HEK293 (cell line): ENCODE measurements around the gene GANAB.
"Not testable (repeated sequence)": the region's sequence is repeated elsewhere in the genome, so short reads cannot be mapped to it uniquely, and the experiment has no call there.

ENCODE experiments used
- CTCF ChIA-PET: fragments of 350-600 bp; formaldehyde crosslinking; extraction: SDS; loops from one replicate; lab custom pipeline; 2021; ENCODE audit warnings: antibody characterized with exemption; lab: Yijun Ruan, JAX
- POLR2A ChIA-PET: fragments of 300-600 bp; formaldehyde crosslinking; extraction: SDS; loops from one replicate; lab custom pipeline; 2020; ENCODE audit warnings: antibody characterized with exemption, inconsistent platforms; lab: Yijun Ruan, JAX
- H3K27ac ChIP-seq: fragments of 200-500 bp; sonication (Bioruptor generic); 2 replicates; pipeline ENCODE4 v1.5.1; 2014; ENCODE audit warnings: low read depth, low read length, control low read depth, inconsistent platforms; ENCODE audit errors: extremely low read depth
- H3K36me3 ChIP-seq, 2 experiments: fragments of 200-500 bp in 1 of 2; sonication (Bioruptor generic) in 1 of 2; 1 replicate in 1 of 2; 2 replicates in 1 of 2; pipeline ENCODE4 v1.5.1; 2014 to 2017; ENCODE audit warnings: inconsistent platforms in 2 of 2, low read length in 2 of 2; ENCODE audit not compliant: control insufficient read depth in 2 of 2, insufficient read depth in 1 of 2
- H3K4me1 ChIP-seq: fragments of 200-500 bp; sonication (Bioruptor generic); 2 replicates; pipeline ENCODE4 v1.5.1; 2014; ENCODE audit warnings: mild to moderate bottlenecking, low read length, inconsistent platforms; ENCODE audit not compliant: control insufficient read depth, insufficient read depth
- H3K4me3 ChIP-seq: 2 replicates; pipeline ENCODE4 v1.5.1; 2011; ENCODE audit warnings: low read depth, mild to moderate bottlenecking, control low read depth, low read length, moderate library complexity
- H3K9me3 ChIP-seq: fragments of 200-500 bp; sonication (Bioruptor generic); 2 replicates; pipeline ENCODE4 v1.5.1; 2014; ENCODE audit warnings: low read depth, low read length, inconsistent platforms; ENCODE audit not compliant: control insufficient read depth, insufficient read depth
- GFI1B ChIP-seq: fragments of 450-650 bp; formaldehyde crosslinking; IDR thresholded peaks from 2 replicates; pipeline ENCODE4 v1.5.1; 2016; ENCODE audit warnings: missing biosample characterization, missing genetic modification characterization
- KLF1 ChIP-seq: fragments of 450-650 bp; formaldehyde crosslinking; IDR thresholded peaks from 2 replicates; pipeline ENCODE4 v1.5.1; 2016; ENCODE audit warnings: missing biosample characterization, missing genetic modification characterization
- PRDM4 ChIP-seq: fragments of 450-650 bp; formaldehyde crosslinking; IDR thresholded peaks from 2 replicates; pipeline ENCODE4 v1.5.1; 2017; ENCODE audit warnings: missing biosample characterization, missing genetic modification characterization
- SETDB1 ChIP-seq: IDR thresholded peaks from one replicate; pipeline ENCODE4 v1.6.1; 2017; ENCODE audit warnings: mild to moderate bottlenecking, low read length, moderate library complexity, mixed read lengths; ENCODE audit not compliant: insufficient read length
- ZBTB10 ChIP-seq: fragments of 450-650 bp; formaldehyde crosslinking; IDR thresholded peaks from 2 replicates; pipeline ENCODE4 v1.5.1; 2016; ENCODE audit warnings: missing biosample characterization, missing genetic modification characterization
- ZNF138 ChIP-seq: fragments of 450-650 bp; formaldehyde crosslinking; IDR thresholded peaks from 2 replicates; pipeline ENCODE4 v1.5.1; 2016; ENCODE audit warnings: missing biosample characterization, missing genetic modification characterization, borderline replicate concordance
- ZNF157 ChIP-seq: fragments of 450-650 bp; formaldehyde crosslinking; IDR thresholded peaks from 2 replicates; pipeline ENCODE4 v1.5.1; 2016; ENCODE audit warnings: missing biosample characterization, missing genetic modification characterization
- ZNF169 ChIP-seq: fragments of 450-650 bp; formaldehyde crosslinking; IDR thresholded peaks from 2 replicates; pipeline ENCODE4 v1.5.1; 2016; ENCODE audit warnings: missing biosample characterization, missing genetic modification characterization
- ZNF26 ChIP-seq: fragments of 450-650 bp; formaldehyde crosslinking; IDR thresholded peaks from 2 replicates; pipeline ENCODE4 v1.5.1; 2016; ENCODE audit warnings: missing biosample characterization, missing genetic modification characterization
- ZNF274 ChIP-seq, 2 experiments: fragments of 200-500 bp in 1 of 2; fragments of 450-650 bp in 1 of 2; sonication (Bioruptor generic) in 1 of 2; formaldehyde crosslinking in 1 of 2; IDR thresholded peaks; 2 replicates each; pipeline versions ENCODE4 v1.5.1 to v1.6.1; 2014 to 2016; ENCODE audit warnings: borderline replicate concordance in 1 of 2, inconsistent platforms in 1 of 2, low read length in 1 of 2, missing biosample characterization in 1 of 2, missing genetic modification characterization in 1 of 2
- ZNF391 ChIP-seq: fragments of 450-650 bp; formaldehyde crosslinking; IDR thresholded peaks from 2 replicates; pipeline ENCODE4 v1.5.1; 2016; ENCODE audit warnings: low read depth, missing biosample characterization, missing genetic modification characterization, borderline replicate concordance
- ZNF776 ChIP-seq: fragments of 450-650 bp; formaldehyde crosslinking; IDR thresholded peaks from 2 replicates; pipeline ENCODE4 v1.5.0; 2017; ENCODE audit warnings: missing biosample characterization, missing genetic modification characterization, borderline replicate concordance
- ZNF837 ChIP-seq: fragments of 450-650 bp; formaldehyde crosslinking; IDR thresholded peaks from 2 replicates; pipeline ENCODE4 v1.5.1; 2016; ENCODE audit warnings: missing biosample characterization, missing genetic modification characterization
- TF ChIP-seq, protein P1 (sequence below): fragments of 450-650 bp; formaldehyde crosslinking; IDR thresholded peaks from 2 replicates; pipeline ENCODE4 v1.5.1; 2016; ENCODE audit warnings: missing biosample characterization, missing genetic modification characterization
- TF ChIP-seq, protein P2 (sequence below): fragments of 450-650 bp; formaldehyde crosslinking; IDR thresholded peaks from 2 replicates; pipeline ENCODE4 v1.5.1; 2016; ENCODE audit warnings: missing biosample characterization, missing genetic modification characterization

The GANAB gene

GRCh38 chr11:62621027-62621566 is 25.3 kb downstream of the GANAB start:
- ChIA-PET POLR2A (interaction anchor here (0.7 to 6.0 kb wide), 22 partner anchors 8 to 220 kb away, joined by 3 to 109 read pairs (median 7); partner anchors contain the start of genes C11orf98, CSKMT, EEF1G and EML3), CTCF (interaction anchor here (0.7 to 2.5 kb wide), 5 partner anchors 10 to 249 kb away, joined by 3 to 18 read pairs (median 3); no protein-coding TSS in a partner anchor)
- TF ChIP-seq SETDB1 (no peak), PRDM4 (tag by site-specific recombination) (0 out of 2 replicates have a peak, but pooled peaks have one; percentile 76), ZNF157 (tag by site-specific recombination) (no peak)
- TF ChIP-seq, protein P1, sequence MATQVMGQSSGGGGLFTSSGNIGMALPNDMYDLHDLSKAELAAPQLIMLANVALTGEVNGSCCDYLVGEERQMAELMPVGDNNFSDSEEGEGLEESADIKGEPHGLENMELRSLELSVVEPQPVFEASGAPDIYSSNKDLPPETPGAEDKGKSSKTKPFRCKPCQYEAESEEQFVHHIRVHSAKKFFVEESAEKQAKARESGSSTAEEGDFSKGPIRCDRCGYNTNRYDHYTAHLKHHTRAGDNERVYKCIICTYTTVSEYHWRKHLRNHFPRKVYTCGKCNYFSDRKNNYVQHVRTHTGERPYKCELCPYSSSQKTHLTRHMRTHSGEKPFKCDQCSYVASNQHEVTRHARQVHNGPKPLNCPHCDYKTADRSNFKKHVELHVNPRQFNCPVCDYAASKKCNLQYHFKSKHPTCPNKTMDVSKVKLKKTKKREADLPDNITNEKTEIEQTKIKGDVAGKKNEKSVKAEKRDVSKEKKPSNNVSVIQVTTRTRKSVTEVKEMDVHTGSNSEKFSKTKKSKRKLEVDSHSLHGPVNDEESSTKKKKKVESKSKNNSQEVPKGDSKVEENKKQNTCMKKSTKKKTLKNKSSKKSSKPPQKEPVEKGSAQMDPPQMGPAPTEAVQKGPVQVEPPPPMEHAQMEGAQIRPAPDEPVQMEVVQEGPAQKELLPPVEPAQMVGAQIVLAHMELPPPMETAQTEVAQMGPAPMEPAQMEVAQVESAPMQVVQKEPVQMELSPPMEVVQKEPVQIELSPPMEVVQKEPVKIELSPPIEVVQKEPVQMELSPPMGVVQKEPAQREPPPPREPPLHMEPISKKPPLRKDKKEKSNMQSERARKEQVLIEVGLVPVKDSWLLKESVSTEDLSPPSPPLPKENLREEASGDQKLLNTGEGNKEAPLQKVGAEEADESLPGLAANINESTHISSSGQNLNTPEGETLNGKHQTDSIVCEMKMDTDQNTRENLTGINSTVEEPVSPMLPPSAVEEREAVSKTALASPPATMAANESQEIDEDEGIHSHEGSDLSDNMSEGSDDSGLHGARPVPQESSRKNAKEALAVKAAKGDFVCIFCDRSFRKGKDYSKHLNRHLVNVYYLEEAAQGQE (tag by site-specific recombination) = no peak

GRCh38 chr11:62616957-62617356 is 29.5 kb downstream of the GANAB start:
- H3K36me3 ChIP-seq = peaks cover 0 to 34% of the 10 kb centered on the region in 2 experiments; a peak in 2 of 3 replicates
- H3K9me3 ChIP-seq, H3K4me3 ChIP-seq, H3K27ac ChIP-seq, H3K4me1 ChIP-seq: not testable (repeated sequence)
- ChIA-PET POLR2A (interaction anchor here (1.3 to 1.6 kb wide), 2 partner anchors 15 to 55 kb away, joined by 5 to 7 read pairs; partner anchors contain the start of genes LBHD1, MTA2 and UQCC3), CTCF (interaction anchor here (0.6 kb wide), 1 partner anchor 235 kb away, joined by 3 read pairs; no protein-coding TSS in a partner anchor)

More at GRCh38 chr11:62621027-62621566, 25.3 kb downstream of the GANAB start:
- Histone ChIP-seq H3K4me3 (peak overlapping the region; percentile 71), H3K36me3 (peaks cover 0 to 36% of the 10 kb centered on the region in 2 experiments; a peak in 2 of 3 replicates), H3K4me1 (no peaks in the 10 kb centered on the region), H3K27ac (peak overlapping the region; percentile 80), H3K9me3 (no peaks in the 10 kb centered on the region)

GRCh38 chr11:62615521-62615920 is 30.9 kb downstream of the GANAB start:
- POLR2A ChIA-PET = interaction anchor here (0.6 to 1.4 kb wide), 2 partner anchors 24 to 25 kb away, joined by 3 to 7 read pairs; partner anchors contain the start of gene TUT1
- Histone ChIP-seq H3K4me1 (no peaks in the 10 kb centered on the region), H3K27ac (no peak overlapping the region)
- TF ChIP-seq GFI1B (tag by site-specific recombination) = no peak
- TF ChIP-seq, protein P2, sequence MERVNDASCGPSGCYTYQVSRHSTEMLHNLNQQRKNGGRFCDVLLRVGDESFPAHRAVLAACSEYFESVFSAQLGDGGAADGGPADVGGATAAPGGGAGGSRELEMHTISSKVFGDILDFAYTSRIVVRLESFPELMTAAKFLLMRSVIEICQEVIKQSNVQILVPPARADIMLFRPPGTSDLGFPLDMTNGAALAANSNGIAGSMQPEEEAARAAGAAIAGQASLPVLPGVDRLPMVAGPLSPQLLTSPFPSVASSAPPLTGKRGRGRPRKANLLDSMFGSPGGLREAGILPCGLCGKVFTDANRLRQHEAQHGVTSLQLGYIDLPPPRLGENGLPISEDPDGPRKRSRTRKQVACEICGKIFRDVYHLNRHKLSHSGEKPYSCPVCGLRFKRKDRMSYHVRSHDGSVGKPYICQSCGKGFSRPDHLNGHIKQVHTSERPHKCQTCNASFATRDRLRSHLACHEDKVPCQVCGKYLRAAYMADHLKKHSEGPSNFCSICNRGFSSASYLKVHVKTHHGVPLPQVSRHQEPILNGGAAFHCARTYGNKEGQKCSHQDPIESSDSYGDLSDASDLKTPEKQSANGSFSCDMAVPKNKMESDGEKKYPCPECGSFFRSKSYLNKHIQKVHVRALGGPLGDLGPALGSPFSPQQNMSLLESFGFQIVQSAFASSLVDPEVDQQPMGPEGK = no peak
- no peak for TF ChIP-seq ZNF274 (IDR thresholded peaks at IDR 0.05; ENCODE audit: low read length)
- no peak for TF ChIP-seq ZNF274 (tag by site-specific recombination; IDR thresholded peaks at IDR 0.05; ENCODE audit: borderline replicate concordance)
- no peak for TF ChIP-seq SETDB1
- TF ChIP-seq ZNF138 = no peak
- TF ChIP-seq ZNF169 (tag by site-specific recombination) = no peak
- TF ChIP-seq KLF1 (tag by site-specific recombination) = no peak
- no peak for TF ChIP-seq ZNF837
- no peak for TF ChIP-seq ZNF776 (tag by site-specific recombination)
- no peak for TF ChIP-seq ZBTB10 (tag by site-specific recombination)
- TF ChIP-seq ZNF391 (tag by site-specific recombination) = no peak
- no peak for TF ChIP-seq ZNF26 (tag by site-specific recombination)

More at GRCh38 chr11:62615521-62615920, 30.9 kb downstream of the GANAB start:
- Histone ChIP-seq H3K9me3 (no peaks in the 10 kb centered on the region), H3K4me3 (no peak overlapping the region), H3K36me3 (peaks cover 0 to 35% of the 10 kb centered on the region in 2 experiments; a peak in 2 of 3 replicates)
- CTCF ChIA-PET = no interaction called here
